HG02973 (cell line): ENCODE measurements around the gene ULBP2.

Experiments used
- ATAC-seq: cut with Tn5 transposase; IDR thresholded peaks from one replicate; pipeline ENCODE4 v1.9.1; 2021; ENCODE audit warnings: moderate library complexity; ENCODE audit not compliant: unreplicated experiment

ULBP2 gene, protein sequence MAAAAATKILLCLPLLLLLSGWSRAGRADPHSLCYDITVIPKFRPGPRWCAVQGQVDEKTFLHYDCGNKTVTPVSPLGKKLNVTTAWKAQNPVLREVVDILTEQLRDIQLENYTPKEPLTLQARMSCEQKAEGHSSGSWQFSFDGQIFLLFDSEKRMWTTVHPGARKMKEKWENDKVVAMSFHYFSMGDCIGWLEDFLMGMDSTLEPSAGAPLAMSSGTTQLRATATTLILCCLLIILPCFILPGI

DNA sequence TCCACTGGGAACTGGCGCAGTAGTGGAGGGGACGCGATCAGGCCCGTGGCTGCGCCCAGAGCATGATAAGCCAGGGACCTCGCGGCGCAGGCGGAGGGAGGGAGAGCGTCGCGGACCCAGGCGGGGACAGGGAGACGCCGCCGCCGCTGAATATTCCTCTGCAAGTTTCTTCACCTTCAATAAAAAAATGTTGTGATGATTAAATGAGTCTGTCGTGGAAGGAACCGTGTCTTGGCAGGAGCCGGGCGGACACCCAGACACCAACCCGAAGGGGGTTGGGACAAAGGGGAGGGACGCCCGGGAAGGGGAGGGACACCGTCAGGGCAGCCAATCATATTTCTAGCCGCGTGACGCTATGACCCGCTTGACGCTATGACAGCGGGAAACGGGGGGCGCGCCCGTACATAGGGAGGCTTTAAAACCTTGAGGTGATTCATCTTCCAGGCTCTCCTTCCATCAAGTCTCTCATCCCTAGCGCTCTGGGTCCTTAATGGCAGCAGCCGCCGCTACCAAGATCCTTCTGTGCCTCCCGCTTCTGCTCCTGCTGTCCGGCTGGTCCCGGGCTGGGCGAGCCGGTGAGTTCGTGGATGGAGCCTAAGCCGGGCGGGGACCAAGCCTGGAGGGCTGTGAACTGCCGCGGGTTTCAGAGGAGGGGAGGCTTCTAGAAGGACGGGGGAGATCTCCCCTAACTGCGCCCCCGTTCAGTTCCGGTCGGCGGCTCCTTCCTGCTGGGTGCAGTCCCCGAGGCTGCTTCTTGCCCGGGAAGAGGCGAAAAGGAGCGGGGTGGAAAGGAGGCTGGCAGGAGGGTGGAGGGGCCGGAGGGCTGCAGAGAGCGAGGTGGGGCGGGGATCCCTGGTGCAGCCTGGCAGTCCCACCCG, at the start of gene ULBP2:
Gene ULBP2, plus strand, starts transcription at position 432 of the 878 bp plus-strand sequence. Its CDS starts 59 bp downstream, at position 491.
- ATAC-seq = no peak

DNA sequence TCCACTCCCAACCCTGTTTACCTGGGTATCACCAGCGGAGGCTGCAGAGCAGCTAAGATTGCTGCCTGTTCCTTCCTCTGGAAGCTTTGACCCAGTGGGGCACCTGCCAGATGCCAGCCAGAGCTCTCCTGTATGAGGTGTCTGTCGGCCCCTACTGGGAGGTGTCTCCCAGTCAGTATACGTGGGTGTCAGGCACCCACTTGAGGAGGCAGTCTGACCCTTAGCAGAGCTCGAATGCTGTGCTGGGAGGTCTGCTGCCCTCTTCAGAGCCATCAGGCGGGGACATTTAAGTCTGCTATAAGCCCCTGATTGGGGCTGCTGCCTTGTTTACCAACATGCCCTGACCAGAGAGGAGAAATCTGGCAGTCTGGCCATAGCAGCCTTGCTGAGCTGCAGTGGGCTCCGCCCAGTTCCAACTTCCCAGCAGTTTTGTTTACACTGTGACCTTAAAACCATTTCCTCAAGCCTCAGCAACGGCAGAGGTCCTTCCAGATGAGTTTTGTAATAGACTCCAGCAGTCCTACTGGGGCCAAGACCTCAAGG, 46.7 kb upstream of the ULBP2 start:
- no peak for ATAC-seq

DNA sequence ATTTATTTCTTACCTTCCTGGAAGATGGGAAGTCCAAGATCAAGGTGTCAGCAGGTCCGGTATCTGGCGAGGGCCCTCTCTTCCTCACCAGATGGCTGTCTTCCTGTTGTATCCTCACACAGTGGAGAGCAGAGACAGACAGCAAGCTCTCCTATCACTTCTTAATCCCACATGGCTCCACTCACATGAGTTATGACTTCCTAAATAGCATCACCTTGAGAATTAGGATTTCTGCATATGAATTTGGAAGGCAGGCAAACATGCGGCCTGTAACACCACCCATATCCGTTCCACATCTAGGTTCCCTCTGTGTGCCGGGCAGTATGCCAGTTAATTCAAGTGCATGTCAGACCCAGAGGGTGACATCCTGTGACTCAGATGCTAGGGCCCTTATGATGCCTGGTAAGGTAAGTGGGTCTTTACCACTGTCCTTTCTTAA, 46.0 kb upstream of the ULBP2 start:
- ATAC-seq = no peak

DNA sequence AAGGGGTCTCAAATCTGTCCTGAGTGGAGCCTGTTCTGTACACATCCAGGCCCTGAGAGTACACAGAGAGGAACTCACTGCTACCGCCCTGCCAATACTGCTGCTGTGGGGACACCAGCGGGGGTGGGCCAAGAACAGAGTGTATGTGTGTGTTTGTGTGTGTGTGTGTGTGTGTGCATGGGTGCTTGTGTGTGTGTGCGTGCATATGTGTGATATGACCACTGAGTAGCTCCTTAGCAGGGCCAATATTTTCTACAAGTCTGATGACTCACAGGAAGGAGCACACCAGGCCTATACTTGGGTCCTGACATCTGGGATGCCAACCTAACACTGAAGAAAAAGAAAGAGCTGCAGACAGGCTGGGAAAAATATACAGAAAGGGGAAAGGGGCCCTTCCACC, 45.3 kb upstream of the ULBP2 start:
- ATAC-seq = no peak

DNA sequence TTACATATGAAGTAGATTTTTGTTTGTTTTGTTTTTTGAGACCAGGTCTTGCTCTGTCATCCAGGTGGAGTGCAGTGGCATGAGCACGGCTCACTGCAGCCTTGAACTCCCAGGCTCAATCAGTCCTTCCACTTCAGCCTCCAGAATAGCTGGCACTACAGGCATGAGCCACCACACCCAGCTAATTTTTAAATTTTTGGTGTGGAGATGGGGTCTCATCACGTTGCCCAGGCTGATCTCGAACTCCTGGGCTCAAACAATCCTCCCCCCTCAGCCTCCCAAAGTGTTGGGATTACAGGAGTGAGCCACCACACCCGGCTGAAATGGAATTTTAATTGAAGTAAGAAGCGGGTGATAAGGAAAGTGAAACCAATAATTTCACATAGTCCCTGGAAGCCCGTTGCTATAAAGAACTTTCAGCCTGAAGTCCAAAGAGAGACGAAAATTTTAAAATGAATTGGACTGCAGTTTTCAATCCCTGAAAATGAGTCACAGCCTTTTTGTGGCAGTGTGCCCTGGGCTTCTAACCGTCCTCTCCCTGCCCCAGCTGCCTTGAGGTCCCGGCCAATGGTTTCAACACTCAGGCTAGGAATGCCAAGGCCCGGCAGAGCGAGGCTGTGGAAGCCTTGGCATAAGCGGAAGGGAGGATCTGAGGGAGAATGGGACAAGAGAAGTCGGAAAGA, 44.7 kb upstream of the ULBP2 start:
- ATAC-seq = no peak

DNA sequence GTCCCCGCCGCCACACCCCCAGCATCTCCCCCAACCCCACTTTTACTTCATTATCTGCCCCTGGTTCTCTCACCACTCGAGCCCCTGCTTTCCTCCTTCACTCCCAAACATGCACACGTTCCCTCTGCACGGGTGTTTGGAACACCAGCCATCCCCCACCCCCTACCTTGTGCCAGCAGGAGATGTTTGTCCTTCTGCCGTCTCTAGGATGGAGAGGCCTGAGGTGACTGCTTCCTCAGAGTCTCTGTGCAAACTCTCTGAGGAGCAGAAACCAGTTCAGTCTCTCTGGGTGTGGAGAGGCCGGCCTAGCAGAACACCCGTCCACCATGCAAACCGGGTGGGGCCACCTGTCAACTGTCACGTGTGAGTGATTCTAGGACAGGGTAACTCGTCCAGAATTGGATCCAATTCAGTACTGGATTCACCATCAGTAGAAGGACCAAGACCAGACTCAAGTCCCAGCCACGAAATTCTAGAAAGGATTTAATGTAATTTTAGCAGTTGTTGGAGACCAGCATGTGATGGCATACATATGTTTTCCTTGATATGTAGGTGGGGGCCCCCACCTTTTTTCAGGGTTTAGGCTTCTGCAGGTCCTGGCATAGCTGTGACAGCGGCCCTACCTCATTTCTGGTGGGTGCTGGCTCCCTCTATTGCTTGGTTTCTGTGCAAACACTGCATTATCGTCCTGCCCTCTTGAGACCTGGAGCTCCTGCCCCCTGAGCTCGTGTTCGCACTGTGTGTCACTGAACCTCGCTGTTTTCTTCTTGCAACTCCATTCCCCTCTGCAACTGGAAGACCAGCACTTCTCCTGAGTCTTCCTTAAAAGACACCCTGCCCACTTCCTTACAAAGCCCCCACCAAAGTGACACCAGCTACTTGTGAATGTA, 43.7 kb upstream of the ULBP2 start, which contains the start of gene RAET1E:
Gene RAET1E, minus strand, starts transcription at position 259 of the 890 bp plus-strand sequence. CDS start 7,212 bp downstream, outside the sequence.
- no peak for ATAC-seq

DNA sequence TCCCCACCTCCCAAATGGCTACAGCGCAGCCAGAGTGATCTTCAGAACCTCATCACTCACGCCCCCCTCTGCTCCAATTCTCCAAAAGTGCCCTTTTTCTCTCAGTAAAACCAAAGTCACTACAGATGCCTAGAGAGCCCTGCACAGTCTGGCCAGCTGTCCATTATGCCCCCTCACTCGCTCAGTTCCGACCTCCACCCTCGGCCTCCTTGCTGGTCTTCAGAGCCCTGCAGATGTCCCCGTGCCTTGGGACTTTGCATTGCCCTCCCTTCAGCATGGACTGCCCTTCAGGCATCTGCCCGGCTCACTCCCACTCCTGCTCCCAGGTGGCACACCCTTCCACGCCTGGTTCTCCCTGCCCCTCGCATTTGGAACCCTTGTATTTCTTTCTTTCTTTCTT, 42.8 kb upstream of the ULBP2 start:
- no peak for ATAC-seq

DNA sequence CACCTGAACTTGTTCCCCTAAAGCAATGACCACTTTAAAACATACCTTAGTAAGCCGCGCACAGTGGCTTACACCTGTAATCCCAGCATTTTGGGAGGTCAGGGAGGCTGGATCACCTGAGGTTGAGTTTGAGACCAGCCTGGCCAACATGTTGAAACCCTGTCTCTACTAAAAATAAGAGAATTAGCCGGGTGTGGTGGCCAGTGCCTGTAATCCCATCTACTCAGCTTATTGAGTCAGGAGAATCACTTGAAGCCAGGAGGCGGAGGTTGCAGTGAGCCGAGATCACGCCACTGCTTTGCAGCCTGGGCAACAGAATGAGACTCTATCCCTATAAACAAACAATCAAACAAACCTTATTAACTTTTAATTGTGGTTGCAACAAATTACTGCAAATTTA, 42.3 kb upstream of the ULBP2 start:
- ATAC-seq = no peak

DNA sequence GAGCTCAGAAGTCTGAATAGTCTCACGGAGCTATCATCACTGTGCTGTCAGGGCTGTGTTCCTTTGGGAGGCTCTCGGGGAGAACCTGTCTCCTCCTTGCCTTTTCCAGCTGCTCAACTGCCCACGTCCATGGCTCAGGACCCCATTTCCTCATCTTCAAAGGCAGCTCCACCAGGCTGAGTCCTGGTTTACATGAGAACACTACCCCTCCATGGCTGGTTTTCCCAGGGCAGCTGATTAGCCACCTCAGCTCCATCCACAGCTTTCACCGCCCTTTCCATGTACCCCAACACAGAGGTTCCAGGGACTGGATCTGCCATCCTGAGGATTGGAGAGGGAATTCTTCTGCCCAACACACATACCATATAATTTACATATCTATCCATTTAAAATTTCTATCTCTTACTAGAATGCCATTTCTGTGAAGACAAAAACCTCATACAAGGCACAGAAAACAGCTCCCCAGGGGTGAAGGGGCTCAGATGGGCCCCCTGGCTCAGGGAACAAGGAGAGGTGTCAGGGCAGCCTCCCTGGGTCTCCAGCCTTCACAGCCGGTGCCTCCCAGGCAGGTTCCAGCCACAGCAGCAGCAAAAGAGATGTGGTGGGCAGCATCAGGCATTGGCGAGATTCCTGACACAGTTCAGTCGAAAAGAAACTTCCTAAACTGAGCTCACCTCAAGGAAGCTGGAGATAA, 41.7 kb upstream of the ULBP2 start:
- ATAC-seq = no peak

DNA sequence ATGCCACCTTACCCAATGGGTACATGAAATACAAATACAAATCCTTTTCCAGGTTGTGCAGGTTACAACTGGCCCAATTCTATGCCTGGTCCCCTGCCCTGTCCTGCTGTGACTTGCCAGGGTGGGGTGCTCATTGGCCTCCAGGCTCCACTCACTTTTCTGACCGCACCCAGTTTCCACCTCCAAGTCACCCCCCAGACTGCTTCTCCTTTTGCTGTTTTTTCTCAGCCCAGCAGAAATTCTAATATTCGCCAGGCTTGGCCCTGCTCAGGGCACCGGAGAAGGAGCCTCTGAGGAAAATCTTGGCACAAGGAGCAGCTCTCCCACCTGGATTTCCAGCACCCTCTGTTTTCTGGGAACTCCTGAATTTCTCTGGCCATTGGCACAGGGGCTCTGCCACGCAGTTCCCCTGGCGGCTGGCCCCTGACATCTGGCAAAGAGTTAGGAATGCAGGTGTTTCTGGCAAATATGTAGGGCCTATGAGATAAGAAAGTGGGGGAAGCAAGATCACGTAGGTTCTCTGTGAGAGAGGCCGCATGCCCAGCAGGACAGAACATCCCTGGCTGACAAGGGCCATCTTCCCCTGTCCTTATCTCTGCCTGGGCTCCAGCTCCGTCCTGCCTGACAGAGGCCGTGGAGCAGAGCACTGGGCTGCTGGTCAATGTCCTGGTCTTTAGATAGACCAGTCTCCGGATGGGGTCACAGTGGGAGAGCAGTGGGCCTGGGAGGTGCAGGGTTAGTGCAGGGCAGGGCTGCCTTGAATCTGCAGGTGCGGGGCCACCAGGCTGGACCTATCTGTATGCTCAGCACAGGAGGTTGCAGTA, 41.0 kb upstream of the ULBP2 start:
- ATAC-seq = no peak

DNA sequence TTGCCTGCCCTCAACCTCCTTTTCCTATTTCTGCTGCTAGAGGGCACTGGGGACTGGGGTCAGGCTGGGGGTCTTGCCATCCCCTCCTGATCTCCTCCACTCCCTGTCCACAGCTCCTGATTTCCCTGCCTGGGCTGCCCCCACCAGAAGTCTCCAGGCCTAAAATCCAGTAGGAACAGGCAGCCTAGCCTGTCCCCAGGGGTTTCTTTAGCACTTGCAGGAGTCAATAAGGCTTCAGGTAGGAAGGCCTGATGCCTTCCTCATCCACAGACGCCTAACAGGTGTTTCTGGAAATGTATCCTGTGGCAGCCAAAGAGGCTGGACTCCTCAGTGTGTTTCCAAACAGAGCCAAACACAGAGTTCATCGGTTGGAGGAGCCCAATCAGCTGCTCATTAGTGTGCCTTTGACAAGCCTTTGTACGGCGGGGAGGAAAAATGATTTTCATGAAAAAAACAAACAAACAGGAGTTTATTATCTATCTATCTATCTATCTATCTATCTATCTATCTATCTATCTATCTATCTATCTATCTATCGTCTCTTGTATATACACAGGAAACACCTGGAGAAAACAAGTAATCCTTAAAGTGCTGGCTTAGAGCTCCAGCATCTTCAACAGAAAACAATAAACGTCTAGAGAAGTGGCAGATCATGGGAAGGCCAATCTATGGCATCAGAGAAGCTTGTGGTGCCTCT, 40.2 kb upstream of the ULBP2 start:
- ATAC-seq = no peak

DNA sequence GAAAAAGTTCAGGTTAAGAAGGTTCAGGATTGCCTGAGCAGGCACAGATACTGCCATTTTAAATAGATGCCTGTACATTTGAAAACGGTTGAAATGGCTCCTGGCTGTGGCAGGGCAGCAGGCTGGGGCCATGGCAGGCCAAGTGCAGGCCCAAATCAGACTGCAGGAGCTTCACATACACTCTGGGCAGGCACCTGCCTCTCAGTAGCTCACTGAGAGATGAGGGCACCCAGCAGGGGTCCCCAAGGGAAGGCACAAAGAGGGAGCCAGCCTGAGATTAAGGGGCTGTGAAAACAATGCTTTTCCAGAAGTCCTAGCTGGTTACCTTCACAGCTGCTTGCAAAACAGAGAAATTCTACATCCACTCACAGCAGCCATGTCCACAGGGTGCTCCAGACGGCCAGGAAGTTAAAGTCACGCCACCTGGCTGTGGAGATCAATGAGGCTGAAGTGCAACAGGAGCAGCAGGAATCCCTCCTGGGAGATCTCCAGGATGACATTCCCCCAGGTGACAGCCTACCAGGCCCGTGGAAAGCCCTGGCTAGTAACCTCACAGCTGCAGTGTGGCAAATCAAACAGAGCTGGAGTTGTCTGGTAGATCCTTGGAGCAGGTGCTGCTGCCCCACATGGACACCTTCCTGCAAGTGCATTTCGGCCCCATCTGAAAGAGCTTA, 37.7 kb upstream of the ULBP2 start:
- no peak for ATAC-seq

DNA sequence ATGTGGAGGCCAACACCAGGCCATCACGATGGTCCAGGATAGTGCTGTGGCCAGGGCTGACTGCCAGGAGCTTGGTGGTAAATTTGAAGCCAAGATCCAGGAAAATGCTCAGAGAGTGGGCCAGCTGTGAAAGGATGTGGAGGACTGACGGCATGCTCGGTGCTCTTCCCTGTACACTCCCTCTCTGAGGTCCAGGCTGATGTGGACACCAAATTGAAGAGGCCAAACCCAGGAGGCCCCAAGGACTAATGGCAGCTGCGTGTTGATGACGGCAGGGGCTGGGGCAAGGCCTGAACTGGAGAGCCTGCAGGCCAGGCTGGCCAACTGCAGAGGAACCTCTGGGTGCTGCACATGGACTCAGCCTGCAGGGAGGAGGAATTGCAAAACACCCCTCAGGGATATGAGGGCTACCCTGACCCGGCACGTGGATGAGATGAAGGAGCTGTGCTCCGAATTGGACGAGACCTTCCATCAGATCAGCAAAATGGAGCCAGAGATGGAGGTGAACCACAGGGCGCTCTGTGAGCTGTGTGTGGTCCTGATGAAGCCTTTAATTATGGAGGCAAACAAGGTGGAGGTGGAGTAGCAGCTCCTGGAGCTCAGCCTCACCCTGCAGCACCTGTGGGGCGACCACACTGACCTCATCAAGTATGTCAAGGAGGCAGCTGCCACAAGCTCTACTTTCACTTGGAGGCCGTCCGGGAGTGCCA, 37.0 kb upstream of the ULBP2 start:
- no peak for ATAC-seq

DNA sequence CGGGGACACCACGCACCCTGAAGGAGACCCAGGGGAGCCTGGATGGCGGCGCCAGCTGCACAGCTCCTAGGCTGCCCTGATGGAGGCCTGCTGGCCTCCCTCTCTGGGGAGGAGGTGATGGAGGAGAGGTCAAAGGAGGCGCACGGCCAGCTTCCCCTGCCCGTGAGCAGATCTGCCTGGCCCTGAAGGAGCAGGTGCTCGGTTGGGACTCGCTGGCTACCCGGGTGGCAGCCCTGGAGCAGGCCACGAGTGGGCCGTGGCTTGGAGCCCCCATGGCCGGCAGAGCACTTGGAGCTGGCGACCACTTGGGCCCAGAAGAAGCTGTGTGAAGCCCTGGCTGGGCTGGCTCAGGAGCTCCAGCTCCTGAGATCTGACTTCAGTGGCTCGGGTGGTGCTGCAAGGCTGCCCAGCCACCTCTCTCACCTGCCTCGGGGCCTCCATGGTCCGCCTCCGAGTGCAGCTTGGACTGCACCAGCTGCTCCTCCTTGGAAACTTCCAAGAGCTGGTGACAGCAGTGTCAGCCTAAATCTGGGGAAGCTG, 36.4 kb upstream of the ULBP2 start:
- no peak for ATAC-seq

DNA sequence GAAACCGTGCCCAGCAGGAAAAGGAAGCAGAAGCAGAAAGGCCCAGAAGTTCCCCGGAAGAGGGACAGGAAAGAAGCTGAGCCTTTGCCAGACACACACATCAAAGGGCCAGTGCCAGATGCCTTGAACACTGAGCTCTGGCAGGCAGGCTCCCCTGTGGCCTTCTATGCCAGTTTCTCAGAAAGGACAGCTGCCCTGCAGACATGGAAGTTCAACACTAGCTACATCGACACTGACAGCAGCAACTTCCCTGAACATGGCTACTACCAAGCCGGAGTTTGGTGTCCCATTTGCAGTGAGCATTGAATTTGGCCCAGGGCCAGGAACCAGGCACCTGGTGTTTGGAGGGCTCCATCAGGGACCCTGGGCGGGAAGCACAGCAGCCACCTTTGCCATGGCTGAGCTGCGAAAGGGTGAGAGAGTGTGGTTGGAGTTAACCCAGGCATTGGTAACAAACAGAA, 35.9 kb upstream of the ULBP2 start:
- no peak for ATAC-seq

DNA sequence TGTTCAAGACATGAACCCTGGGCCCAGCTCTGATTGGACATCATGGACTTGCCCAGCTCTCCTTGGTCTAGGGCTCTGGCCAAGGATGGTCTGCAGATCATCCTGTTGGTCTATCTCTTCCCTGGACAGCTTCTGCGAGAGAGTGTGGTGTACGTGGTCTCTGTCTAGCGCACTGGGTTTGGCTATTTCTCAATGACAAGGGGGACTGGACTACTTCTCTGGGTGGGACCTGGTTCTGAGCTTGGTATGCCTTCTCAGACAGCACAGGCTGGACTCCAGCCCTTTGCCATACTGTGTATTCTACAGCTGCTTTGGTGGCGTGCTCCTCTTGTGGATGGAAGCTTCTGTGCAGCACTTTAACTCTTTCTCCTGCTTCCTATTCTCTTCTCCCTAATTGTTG, 35.4 kb upstream of the ULBP2 start:
- ATAC-seq = no peak

DNA sequence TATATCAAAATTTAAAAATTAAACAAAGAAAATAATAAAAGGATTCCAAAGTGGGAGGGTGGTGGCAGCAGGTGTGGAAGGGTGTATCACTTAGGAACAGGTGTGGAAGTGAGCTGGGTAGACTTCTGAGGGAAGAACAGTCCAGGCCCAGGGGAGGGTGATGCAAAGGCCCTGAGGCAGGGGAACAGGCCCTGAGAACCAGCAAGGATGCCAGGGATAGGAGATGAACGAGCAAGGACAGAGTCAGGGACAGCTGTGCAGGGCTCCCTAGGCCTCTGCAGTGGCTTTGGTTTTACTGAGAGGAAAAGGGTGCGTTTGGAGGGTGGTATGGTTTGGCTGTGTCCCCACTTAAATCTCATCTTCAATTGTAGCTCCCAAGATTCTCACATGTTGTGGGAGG, 34.5 kb upstream of the ULBP2 start:
- ATAC-seq = no peak
